Parathyroid adenoma (tissue), 2 donors: ENCODE measurements around the gene RPS26.
"Not testable (repeated sequence)": the region's sequence is repeated elsewhere in the genome, so short reads cannot be mapped to it uniquely, and the experiment has no call there.

Experiments used
- H2AFZ ChIP-seq: fragments of 300-600 bp; sonication (generic); one replicate; pipeline ENCODE4 v1.7.0; 2017; ENCODE audit warnings: antibody characterized with exemption, mild to moderate bottlenecking
- H3K27ac ChIP-seq: fragments of 300-600 bp; sonication (generic); one replicate; pipeline ENCODE4 v1.7.0; 2017
- H3K27me3 ChIP-seq: fragments of 300-600 bp; sonication (generic); one replicate; pipeline ENCODE4 v1.7.0; 2017; ENCODE audit warnings: low read length; ENCODE audit not compliant: control insufficient read depth, insufficient read depth
- H3K36me3 ChIP-seq: fragments of 300-600 bp; sonication (generic); one replicate; pipeline ENCODE4 v1.7.0; 2017; ENCODE audit warnings: low read length; ENCODE audit not compliant: control insufficient read depth, insufficient read depth
- H3K4me1 ChIP-seq: fragments of 300-600 bp; sonication (generic); one replicate; pipeline ENCODE4 v1.7.0; 2017; ENCODE audit warnings: control low read depth
- H3K4me2 ChIP-seq: fragments of 300-600 bp; sonication (generic); one replicate; pipeline ENCODE4 v1.7.0; 2017; ENCODE audit warnings: low read length
- H3K4me3 ChIP-seq: fragments of 300-600 bp; sonication (generic); one replicate; pipeline ENCODE4 v1.7.0; 2017; ENCODE audit warnings: low read depth, low read length
- H3K79me2 ChIP-seq: fragments of 300-600 bp; sonication (generic); one replicate; pipeline ENCODE4 v1.7.0; 2017; ENCODE audit warnings: control low read depth
- H3K9ac ChIP-seq: fragments of 300-600 bp; sonication (generic); one replicate; pipeline ENCODE4 v1.7.0; 2017; ENCODE audit warnings: mild to moderate bottlenecking
- H3K9me3 ChIP-seq: fragments of 300-600 bp; sonication (generic); one replicate; pipeline ENCODE4 v1.7.0; 2017; ENCODE audit warnings: low read length; ENCODE audit not compliant: control insufficient read depth
- CTCF ChIP-seq: fragments of 300-600 bp; sonication (generic); IDR thresholded peaks from one replicate; pipeline ENCODE4 v1.7.0; 2017; ENCODE audit warnings: antibody characterized with exemption, mild to moderate bottlenecking
- donor health status: primary hyperparathyroidism.

RPS26 gene

GRCh38 chr12:56053407-56053893 lies 11.7 kb downstream of the RPS26 start:
- Histone ChIP-seq H3K9me3 (no peaks in the 10 kb centered on the region), H2AFZ (no peak overlapping the region), H3K9ac (no peak overlapping the region), H3K27ac (no peak overlapping the region), H3K4me2 (no peak overlapping the region), H3K36me3 (no peaks in the 10 kb centered on the region), H3K4me3 (no peak overlapping the region), H3K27me3 (no peaks in the 10 kb centered on the region), H3K4me1 (no peaks in the 10 kb centered on the region), H3K79me2 (no peaks in the 10 kb centered on the region)
- TF ChIP-seq CTCF: no peak

- H3K9ac ChIP-seq, H3K27ac ChIP-seq, H3K4me1 ChIP-seq, H3K4me2 ChIP-seq, H2AFZ ChIP-seq, H3K36me3 ChIP-seq, H3K27me3 ChIP-seq, H3K4me3 ChIP-seq, H3K79me2 ChIP-seq, H3K9me3 ChIP-seq: not testable (repeated sequence)
These were observed 18.2 kb downstream of the RPS26 start for GRCh38 chr12:56059964-56060363.

- no peak for TF ChIP-seq CTCF
- no peak overlapping the region for H2AFZ ChIP-seq
- no peaks in the 10 kb centered on the region for H3K36me3 ChIP-seq
- no peaks in the 10 kb centered on the region for H3K79me2 ChIP-seq
- no peak overlapping the region for H3K9ac ChIP-seq
- no peak overlapping the region for H3K4me2 ChIP-seq
- H3K9me3 ChIP-seq: no peaks in the 10 kb centered on the region
- no peak overlapping the region for H3K27ac ChIP-seq
- H3K4me3 ChIP-seq: no peak overlapping the region
- H3K4me1 ChIP-seq: no peaks in the 10 kb centered on the region
- H3K27me3 ChIP-seq: no peaks in the 10 kb centered on the region
These were observed 20.3 kb downstream of the RPS26 start for GRCh38 chr12:56061982-56062381.

GRCh38 chr12:56062996-56063395 lies 21.3 kb downstream of the RPS26 start:
- no peaks in the 10 kb centered on the region for H3K36me3 ChIP-seq
- H3K4me2 ChIP-seq: no peak overlapping the region
- no peak overlapping the region for H3K4me3 ChIP-seq
- TF ChIP-seq CTCF: no peak
- no peak overlapping the region for H3K27ac ChIP-seq
- no peaks in the 10 kb centered on the region for H3K4me1 ChIP-seq
- no peaks in the 10 kb centered on the region for H3K27me3 ChIP-seq
- no peaks in the 10 kb centered on the region for H3K79me2 ChIP-seq
- H3K9me3 ChIP-seq: no peaks in the 10 kb centered on the region
- H2AFZ ChIP-seq: no peak overlapping the region
- no peak overlapping the region for H3K9ac ChIP-seq

- Histone ChIP-seq H3K79me2 (no peaks in the 10 kb centered on the region), H3K9ac (no peak overlapping the region), H3K36me3 (no peaks in the 10 kb centered on the region), H2AFZ (no peak overlapping the region), H3K27ac (no peak overlapping the region), H3K27me3 (no peaks in the 10 kb centered on the region), H3K4me2 (no peak overlapping the region), H3K9me3 (no peaks in the 10 kb centered on the region), H3K4me1 (no peaks in the 10 kb centered on the region), H3K4me3 (no peak overlapping the region)
- no peak for TF ChIP-seq CTCF
These were observed 29.9 kb downstream of the RPS26 start for GRCh38 chr12:56071648-56072047.
